Cerebellar nuclear complex (tissue), 1 donor: ENCODE measurements around the gene HYPK.

Experiments
- DNase-seq, 2 experiments: peaks; one replicate each; lab custom pipeline; 2025; lab: John Stamatoyannopoulos, UW

Gene HYPK

GRCh38 chr15:43800286-43801141 is at the start of gene HYPK:
Gene HYPK, plus strand, starts transcription at chr15:43800599. Its CDS starts 24 bp downstream, at chr15:43800623.
- DNase-seq, result peak in 1 of 2 experiments; percentile 63

- no peak for DNase-seq
Observed at GRCh38 chr15:43751885-43752284, 48.5 kb upstream of the HYPK start.

- DNase-seq, result no peak
Observed at GRCh38 chr15:43762824-43763223, 37.6 kb upstream of the HYPK start.

- no peak for DNase-seq
Observed at GRCh38 chr15:43763819-43764446, 36.5 kb upstream of the HYPK start.

DNA sequence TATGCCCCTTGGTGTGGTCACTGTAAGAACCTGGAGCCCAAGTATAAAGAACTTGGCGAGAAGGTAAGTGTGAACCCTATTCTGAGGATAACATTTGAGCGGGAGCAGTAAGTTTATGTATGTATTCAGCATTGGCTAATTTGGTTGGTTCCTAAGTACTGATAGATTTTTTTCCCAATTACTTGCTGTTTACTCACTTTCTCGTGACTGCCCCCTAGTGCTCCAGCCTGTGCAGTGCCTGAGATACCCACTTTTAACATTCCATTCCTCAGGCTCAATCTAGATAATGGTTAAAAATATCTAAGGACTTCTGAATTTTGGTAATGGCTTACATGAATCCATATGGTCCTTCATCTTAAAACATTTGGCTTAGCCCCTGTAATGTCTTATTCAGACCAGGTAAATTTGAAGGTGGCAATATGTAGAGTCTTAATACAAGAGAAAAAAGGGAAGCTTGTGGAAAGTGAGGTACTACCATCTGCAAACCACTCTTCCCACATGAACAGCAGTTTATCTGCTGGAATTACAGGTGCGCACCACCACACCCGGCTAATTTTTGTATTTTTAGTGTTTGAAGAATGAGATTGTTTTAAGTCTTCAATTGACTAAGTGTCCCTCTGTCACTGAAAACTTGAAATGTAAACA is 30.7 kb upstream of the HYPK start:
- DNase-seq, result peak in 1 of 2 experiments; percentile 27

- no peak for DNase-seq
Observed at GRCh38 chr15:43771816-43772215, 28.6 kb upstream of the HYPK start.

GRCh38 chr15:43772624-43773023 is 27.8 kb upstream of the HYPK start:
- no peak for DNase-seq

GRCh38 chr15:43774062-43774461 is 26.3 kb upstream of the HYPK start:
- DNase-seq, result no peak

GRCh38 chr15:43775411-43775965 is 24.9 kb upstream of the HYPK start:
- peak in 1 of 2 experiments; percentile 34 for DNase-seq

DNA sequence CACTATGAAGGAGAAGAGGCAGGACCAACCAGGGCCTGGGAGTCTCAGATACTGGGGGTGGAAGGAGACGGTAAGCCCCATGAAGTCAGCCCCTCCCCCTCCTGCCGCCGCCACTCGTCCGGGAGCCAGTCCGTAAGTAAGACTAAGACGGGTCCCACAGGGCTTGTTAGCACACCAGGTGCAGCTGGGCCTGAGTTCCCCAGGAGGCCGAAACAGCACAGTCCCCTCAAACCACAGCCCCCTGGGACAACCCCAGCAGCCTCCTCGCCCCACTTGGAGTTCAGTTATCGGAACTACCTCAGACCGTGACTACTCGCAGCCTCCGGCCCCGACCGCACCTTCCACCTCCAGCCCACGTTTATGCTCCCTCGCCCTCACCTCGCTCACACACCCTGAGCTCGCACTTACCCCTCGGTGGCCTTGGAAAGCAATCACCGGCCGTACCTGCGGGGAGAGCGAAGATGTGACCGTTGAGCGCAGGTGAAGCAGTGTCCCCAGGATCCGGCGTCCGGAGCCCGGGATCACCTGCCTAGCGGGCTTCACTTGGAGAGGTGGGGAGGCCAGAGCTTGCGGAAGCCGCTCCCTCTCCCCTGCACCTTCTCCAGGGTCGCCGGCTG is 24.2 kb upstream of the HYPK start:
- DNase-seq, result no peak

- no peak for DNase-seq
Observed at GRCh38 chr15:43776718-43777266, 23.6 kb upstream of the HYPK start, which contains the start of gene ELL3. Gene ELL3, minus strand, starts transcription at chr15:43776966. Its CDS starts 65 bp downstream, at chr15:43776901.

DNA sequence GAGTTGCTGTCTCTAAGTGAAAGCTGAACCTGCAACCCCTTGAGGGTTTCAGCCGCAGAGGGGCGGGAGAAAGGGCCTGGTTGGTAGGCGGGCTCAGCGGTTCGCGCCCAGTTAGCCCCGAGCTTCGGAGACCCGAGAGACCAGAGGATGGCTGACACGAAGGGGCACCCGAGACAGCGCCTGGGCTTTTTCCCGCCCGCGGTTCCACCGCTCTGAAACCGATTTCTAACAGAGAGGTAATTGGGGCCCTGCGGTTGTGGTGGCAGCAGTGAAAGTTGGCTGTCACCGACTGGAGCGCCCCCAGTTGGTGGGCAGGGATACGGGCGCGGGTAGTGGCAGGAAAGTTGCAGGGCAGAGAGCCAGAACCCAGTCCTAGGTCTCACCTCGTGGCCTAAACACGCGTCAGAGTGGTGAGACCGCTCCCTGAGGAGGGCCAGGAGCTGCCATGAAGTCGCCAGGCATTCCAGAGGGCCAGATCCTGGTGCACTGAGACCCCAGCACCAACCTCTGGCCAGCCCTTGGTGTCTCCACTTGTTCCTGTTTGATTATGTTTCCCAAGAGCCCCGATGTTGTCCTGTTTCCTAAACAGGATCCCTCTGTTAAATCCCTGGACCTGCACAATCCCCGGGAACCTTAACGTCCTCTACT is 23.0 kb upstream of the HYPK start:
- peak in 1 of 2 experiments; percentile 12 for DNase-seq

- no peak for DNase-seq
Observed at GRCh38 chr15:43779016-43779415, 21.4 kb upstream of the HYPK start.

- DNase-seq, result no peak
Observed at GRCh38 chr15:43789409-43789808, 11.0 kb upstream of the HYPK start.

DNA sequence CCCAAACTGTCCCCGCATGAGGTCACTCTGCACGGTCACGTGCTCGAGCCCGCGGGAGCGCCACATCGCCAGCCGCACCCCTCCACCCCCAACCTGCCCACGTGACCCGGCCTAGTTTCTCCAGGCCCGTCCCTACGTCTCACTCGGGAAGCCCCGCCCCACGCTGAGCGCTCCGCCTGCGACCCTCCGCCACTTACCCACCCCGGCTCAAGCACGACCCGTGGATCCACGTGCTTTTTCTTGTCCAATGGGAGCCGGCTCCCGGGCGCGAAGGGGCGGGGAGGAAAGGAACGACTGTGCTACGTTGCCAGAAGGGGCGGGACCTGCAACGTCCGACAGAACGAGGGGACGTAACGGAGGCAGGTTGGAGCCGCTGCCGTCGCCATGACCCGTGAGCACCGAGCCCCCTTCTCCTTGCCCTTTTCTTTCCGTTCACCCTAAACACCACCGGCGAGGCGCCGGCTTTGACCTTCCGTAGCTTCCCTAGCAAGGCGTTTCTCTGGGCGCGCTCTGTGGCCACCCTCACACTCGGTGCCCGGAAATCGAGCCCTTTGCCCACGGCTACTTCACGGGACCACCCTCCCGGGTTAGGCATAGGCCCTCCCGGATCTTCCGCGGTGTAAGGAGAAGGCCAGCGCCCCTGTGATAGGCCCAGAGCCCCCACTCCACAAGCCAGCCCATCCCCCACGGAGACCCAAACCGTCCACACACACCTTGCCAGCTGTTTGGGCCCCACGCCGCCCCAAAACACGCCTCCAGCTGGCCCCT is 8.2 kb upstream of the HYPK start, which contains the start of gene SERF2:
Gene SERF2 (plus strand): TSS at position 328 of the 768 bp plus-strand sequence. CDS start 57 bp downstream, at position 385.
- peak; percentile 97 to 99 for DNase-seq

DNA sequence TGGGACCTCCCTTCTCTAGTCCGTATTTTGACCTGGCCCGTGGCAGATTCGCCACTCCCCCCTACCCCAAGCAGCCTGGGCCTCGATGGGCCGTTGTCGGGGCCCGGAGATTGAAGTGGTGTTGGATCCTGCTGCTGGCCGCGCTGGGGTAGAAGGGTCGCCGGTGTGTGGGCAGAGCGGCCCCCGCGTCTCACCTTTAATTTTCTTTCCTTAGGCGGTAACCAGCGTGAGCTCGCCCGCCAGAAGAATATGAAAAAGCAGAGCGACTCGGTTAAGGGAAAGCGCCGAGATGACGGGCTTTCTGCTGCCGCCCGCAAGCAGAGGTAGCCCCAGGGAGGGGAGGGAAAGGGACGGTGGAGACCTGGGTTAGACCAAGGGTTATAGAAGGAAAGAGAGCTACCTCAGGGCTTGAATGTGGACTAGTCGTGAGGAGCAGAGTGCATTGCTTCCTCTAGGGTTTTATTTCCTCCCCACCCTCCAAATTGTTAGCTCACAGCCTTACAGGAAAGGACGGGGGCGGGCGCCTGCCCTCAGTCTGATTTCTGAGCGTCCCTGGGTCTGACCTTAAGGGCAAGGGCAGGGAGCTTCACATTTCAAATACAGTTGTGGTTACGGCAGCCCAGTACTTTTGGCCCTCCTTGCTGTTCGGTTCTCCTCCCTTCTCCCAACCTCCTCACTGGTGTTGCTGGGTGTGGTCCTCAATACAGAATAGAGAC is 7.5 kb upstream of the HYPK start:
- no peak for DNase-seq

- DNase-seq, result no peak
Observed at GRCh38 chr15:43793647-43794046, 6.8 kb upstream of the HYPK start.

- no peak for DNase-seq
Observed at GRCh38 chr15:43794269-43795037, 5.9 kb upstream of the HYPK start.

DNA sequence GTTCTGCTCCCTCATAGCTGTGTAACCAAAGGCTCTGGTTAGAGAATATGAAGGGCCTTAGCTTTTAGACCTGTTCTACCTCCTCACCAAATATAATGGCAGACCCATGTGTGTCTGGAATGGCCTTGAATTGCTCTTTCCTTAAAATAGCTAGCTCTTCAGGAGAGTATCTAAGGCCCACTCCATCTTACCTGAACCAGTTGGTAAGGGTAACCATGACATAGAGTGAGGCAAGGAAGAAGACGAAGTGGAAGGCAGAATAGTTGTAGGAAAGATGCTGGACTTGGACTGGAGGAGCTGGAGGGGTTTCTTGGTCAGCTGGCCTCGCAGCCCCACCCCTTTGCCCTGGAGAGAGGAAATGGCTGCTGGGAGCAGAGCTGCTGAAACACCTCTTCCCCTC is 5.2 kb upstream of the HYPK start:
- DNase-seq, result no peak
